SK-N-SH (cell line): Measurements from ENCODE around the gene ZNF391. TPM values are rescaled to one million over a fixed set of nuclear protein-coding genes. Genes with fewer than 3 reads are reported as not detected.

ENCODE experiments used
- CTCF ChIA-PET: fragments of 300-600, 350-600 bp; formaldehyde crosslinking; extraction: SDS; loops from one replicate; lab custom pipeline; 2021; lab: Yijun Ruan, JAX
- POLR2A ChIA-PET: fragments of 350-600 bp; sonication (Branson Sonifier 250); formaldehyde crosslinking; extraction: SDS; loops from one replicate; lab custom pipeline; 2020; ENCODE audit warnings: antibody characterized with exemption, inconsistent platforms; lab: Yijun Ruan, JAX
- DNase-seq: peaks from one replicate; pipeline ENCODE4 v3.0.0; 2012
- H2AFZ ChIP-seq: fragments of 200-600 bp; sonication (generic); 2 replicates; pipeline ENCODE4 v1.8.1; 2016; ENCODE audit warnings: antibody characterized with exemption, mild to moderate bottlenecking, low read depth
- H3F3A ChIP-seq: fragments of 200-600 bp; sonication (generic); replicated peaks from 2 replicates; pipeline ENCODE3; 2016; ENCODE audit warnings: antibody characterized with exemption, mild to moderate bottlenecking; ENCODE audit not compliant: insufficient read depth
- H3K27ac ChIP-seq, 2 experiments: fragments of 200-500 bp in 1 of 2; fragments of 200-600 bp in 1 of 2; sonication (Bioruptor generic) in 1 of 2; sonication (generic), shearing (Covaris generic) in 1 of 2; 2 replicates each; pipeline versions ENCODE4 v1.5.1 to v1.6.1; 2014 to 2016; ENCODE audit warnings: low read depth in 2 of 2, inconsistent platforms in 1 of 2, low read length in 1 of 2, mild to moderate bottlenecking in 1 of 2, mixed read lengths in 1 of 2
- H3K27me3 ChIP-seq: fragments of 200-600 bp; sonication (generic), shearing (Covaris generic); 2 replicates; pipeline ENCODE4 v1.6.1; 2016; ENCODE audit warnings: mixed run types; ENCODE audit not compliant: insufficient read depth
- H3K36me3 ChIP-seq, 2 experiments: fragments of 200-500 bp in 1 of 2; fragments of 200-600 bp in 1 of 2; sonication (Bioruptor generic) in 1 of 2; sonication (generic) in 1 of 2; replicated peaks in 1 of 2; 2 replicates each; pipeline versions ENCODE3 to v1.5.1; 2014 to 2016; ENCODE audit warnings: low read length in 1 of 2, mild to moderate bottlenecking in 1 of 2; ENCODE audit not compliant: insufficient read depth in 2 of 2, control insufficient read depth in 1 of 2
- H3K4me1 ChIP-seq, 2 experiments: fragments of 200-500 bp in 1 of 2; fragments of 200-600 bp in 1 of 2; sonication (Bioruptor generic) in 1 of 2; sonication (generic), shearing (Covaris generic) in 1 of 2; 2 replicates each; pipeline versions ENCODE4 v1.5.1 to v1.6.1; 2014 to 2016; ENCODE audit warnings: low read depth in 1 of 2, low read length in 1 of 2, mixed run types in 1 of 2; ENCODE audit not compliant: insufficient read depth in 2 of 2, control insufficient read depth in 1 of 2
- H3K4me2 ChIP-seq: fragments of 200-600 bp; sonication (generic), shearing (Covaris generic); 2 replicates; pipeline ENCODE4 v1.6.1; 2017; ENCODE audit warnings: mixed run types
- H3K4me3 ChIP-seq, 2 experiments: fragments of 200-500 bp in 1 of 2; fragments of 200-600 bp in 1 of 2; sonication (Bioruptor generic) in 1 of 2; sonication (generic), shearing (Covaris generic) in 1 of 2; 2 replicates each; pipeline versions ENCODE4 v1.5.1 to v1.8.1; 2014 to 2016; ENCODE audit warnings: low read depth in 2 of 2, inconsistent platforms in 1 of 2, low read length in 1 of 2, mild to moderate bottlenecking in 1 of 2, mixed read lengths in 1 of 2, moderate library complexity in 1 of 2
- H3K79me2 ChIP-seq: fragments of 200-600 bp; sonication (generic); 2 replicates; pipeline ENCODE4 v1.8.1; 2017; ENCODE audit warnings: mild to moderate bottlenecking; ENCODE audit not compliant: insufficient read depth
- H3K9ac ChIP-seq: fragments of 200-600 bp; sonication (generic); 2 replicates; pipeline ENCODE4 v1.6.1; 2017; ENCODE audit warnings: mixed run types
- H3K9me2 ChIP-seq: fragments of 200-600 bp; sonication (generic); 2 replicates; pipeline ENCODE4 v1.6.1; 2017; ENCODE audit warnings: mixed run types
- H3K9me3 ChIP-seq: fragments of 200-600 bp; sonication (generic); 2 replicates; pipeline ENCODE4 v1.6.1; 2017; ENCODE audit warnings: mixed run types, mild to moderate bottlenecking, moderate library complexity
- H4K20me1 ChIP-seq: fragments of 200-600 bp; sonication (generic); 2 replicates; pipeline ENCODE4 v1.6.1; 2017; ENCODE audit warnings: mild to moderate bottlenecking, mixed run types; ENCODE audit not compliant: insufficient read depth
- CHD2 ChIP-seq: fragments of 150-350 bp; IDR thresholded peaks from 2 replicates; pipeline ENCODE4 v1.6.1; 2018; ENCODE audit warnings: low read length; ENCODE audit not compliant: partially characterized antibody
- ELF1 ChIP-seq: IDR thresholded peaks from 2 replicates; pipeline ENCODE4 v1.4.0; 2012
- FOXJ3 ChIP-seq: sonication (generic); formaldehyde crosslinking; IDR thresholded peaks from 2 replicates; pipeline ENCODE4 v1.5.1; 2020; ENCODE audit warnings: mild to moderate bottlenecking, missing genetic modification reagents
- FOXM1 ChIP-seq: IDR thresholded peaks from 2 replicates; pipeline ENCODE4 v1.4.0; 2012; ENCODE audit warnings: low read depth, mild to moderate bottlenecking
- GABPA ChIP-seq: IDR thresholded peaks from 2 replicates; pipeline ENCODE4 v1.4.0; 2012; ENCODE audit warnings: low read depth, mild to moderate bottlenecking
- GATA2 ChIP-seq: sonication (generic); formaldehyde crosslinking; IDR thresholded peaks from 2 replicates; pipeline ENCODE4 v1.5.0; 2020; ENCODE audit warnings: mild to moderate bottlenecking, missing genetic modification reagents
- MXI1 ChIP-seq: IDR thresholded peaks from 2 replicates; pipeline ENCODE4 v1.6.1; 2012; ENCODE audit warnings: mild to moderate bottlenecking, low read depth, low read length, improper control_type of control experiment
- POLR2AphosphoS5 ChIP-seq: IDR thresholded peaks from 2 replicates; pipeline ENCODE4 v1.6.1; 2012; ENCODE audit warnings: low read depth, low read length
- RAD21 ChIP-seq: IDR thresholded peaks from 2 replicates; pipeline ENCODE4 v1.6.1; 2012; ENCODE audit warnings: mild to moderate bottlenecking, low read length
- RCOR1 ChIP-seq: fragments of 150-350 bp; IDR thresholded peaks from 2 replicates; pipeline ENCODE4 v1.6.1; 2017; ENCODE audit warnings: antibody characterized with exemption, low read length
- RXRA ChIP-seq: IDR thresholded peaks from 2 replicates; pipeline ENCODE4 v1.4.0; 2012; ENCODE audit warnings: low read depth, mild to moderate bottlenecking, borderline replicate concordance
- SMC3 ChIP-seq: IDR thresholded peaks from 2 replicates; pipeline ENCODE4 v1.6.1; 2012; ENCODE audit warnings: low read depth, low read length, improper control_type of control experiment
- TAF1 ChIP-seq: IDR thresholded peaks from 2 replicates; pipeline ENCODE4 v1.6.1; 2012; ENCODE audit warnings: low read depth, mild to moderate bottlenecking, low read length, moderate library complexity, borderline replicate concordance
- YY1 ChIP-seq: IDR thresholded peaks from 2 replicates; pipeline ENCODE4 v1.4.0; 2012; ENCODE audit warnings: low read depth, mild to moderate bottlenecking
- WGBS: methylation state at CpG from one replicate; pipeline ENCODE4 v1.1.6; 2017; ENCODE audit warnings: low lambda C conversion rate; 5-methylcytosine and 5-hydroxymethylcytosine counted together
- polyA plus RNA-seq, 3 experiments: library from polyadenylated mRNA; depleted of rRNA; stranded (reverse); fragments of >200 nt; gene quantifications; 2 replicates each; pipeline ENCODE4 v1.2.3, GENCODE V29; 2012
- TF ChIP-seq, protein P1 (sequence below): IDR thresholded peaks from 2 replicates; pipeline ENCODE4 v1.4.0; 2012; ENCODE audit warnings: low read depth, borderline replicate concordance
- TF ChIP-seq, protein P2 (sequence below): IDR thresholded peaks from 2 replicates; pipeline ENCODE4; 2012

ZNF391 gene
- polyA plus RNA-seq, 1 of the 3 experiments (the other 2 are of a cell fraction), result 0.77 TPM

DNA sequence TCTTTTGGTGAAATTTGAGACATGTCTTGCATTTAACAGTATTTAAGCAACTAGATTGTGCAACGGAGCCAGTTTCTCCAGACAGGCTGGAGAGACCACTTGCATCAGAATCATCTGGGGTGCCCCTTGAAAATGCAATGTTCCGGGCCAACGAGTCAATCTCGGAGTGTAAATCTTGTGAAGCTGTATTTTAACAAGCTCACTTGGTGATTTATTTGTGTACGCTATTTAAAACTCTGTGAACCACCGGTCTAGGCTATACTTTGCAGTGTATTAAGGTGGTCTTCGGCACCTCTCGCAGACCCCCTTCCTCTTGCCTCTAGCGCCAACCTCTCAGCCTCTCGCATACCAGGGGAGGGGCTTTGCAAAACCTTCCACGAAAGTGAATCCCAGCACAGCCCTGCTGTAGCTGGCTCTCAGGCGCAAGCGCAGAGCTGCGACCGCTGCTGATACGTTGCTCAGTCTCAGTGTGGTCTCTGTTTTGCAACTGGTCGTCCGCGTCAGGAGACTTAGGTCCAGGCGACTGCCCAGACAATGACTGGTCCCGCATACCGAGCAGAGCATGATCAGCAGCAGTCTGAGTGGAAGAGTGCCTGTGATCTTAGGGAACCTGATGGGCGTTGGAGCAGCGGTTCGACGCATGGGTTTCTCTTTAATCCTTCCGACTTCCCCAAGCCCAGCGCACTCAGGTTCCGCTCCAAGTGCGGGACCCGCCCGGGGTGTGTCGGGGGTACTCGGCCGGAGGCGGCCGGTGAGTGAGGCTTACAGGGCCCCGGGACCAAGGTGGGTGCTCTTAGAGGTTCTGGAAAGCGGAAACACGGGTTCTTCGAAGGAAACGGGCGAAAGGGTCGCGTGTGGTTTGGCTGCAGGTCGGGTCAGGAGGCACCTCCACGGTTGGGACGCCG, at the start of gene ZNF391 (continued):
- TF ChIP-seq, protein P1, sequence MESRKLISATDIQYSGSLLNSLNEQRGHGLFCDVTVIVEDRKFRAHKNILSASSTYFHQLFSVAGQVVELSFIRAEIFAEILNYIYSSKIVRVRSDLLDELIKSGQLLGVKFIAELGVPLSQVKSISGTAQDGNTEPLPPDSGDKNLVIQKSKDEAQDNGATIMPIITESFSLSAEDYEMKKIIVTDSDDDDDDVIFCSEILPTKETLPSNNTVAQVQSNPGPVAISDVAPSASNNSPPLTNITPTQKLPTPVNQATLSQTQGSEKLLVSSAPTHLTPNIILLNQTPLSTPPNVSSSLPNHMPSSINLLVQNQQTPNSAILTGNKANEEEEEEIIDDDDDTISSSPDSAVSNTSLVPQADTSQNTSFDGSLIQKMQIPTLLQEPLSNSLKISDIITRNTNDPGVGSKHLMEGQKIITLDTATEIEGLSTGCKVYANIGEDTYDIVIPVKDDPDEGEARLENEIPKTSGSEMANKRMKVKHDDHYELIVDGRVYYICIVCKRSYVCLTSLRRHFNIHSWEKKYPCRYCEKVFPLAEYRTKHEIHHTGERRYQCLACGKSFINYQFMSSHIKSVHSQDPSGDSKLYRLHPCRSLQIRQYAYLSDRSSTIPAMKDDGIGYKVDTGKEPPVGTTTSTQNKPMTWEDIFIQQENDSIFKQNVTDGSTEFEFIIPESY, result no peak
- TF ChIP-seq GATA2 (no peak), FOXM1 (0 out of 2 replicates have a peak, but pooled peaks have one; percentile 17), RXRA (no peak), SMC3 (no peak), FOXJ3 (CRISPR knock-in tag) (no peak), TAF1 (peak; percentile 94), CHD2 (peak; percentile 19), GABPA (peak; percentile 59)
- TF ChIP-seq, protein P2, sequence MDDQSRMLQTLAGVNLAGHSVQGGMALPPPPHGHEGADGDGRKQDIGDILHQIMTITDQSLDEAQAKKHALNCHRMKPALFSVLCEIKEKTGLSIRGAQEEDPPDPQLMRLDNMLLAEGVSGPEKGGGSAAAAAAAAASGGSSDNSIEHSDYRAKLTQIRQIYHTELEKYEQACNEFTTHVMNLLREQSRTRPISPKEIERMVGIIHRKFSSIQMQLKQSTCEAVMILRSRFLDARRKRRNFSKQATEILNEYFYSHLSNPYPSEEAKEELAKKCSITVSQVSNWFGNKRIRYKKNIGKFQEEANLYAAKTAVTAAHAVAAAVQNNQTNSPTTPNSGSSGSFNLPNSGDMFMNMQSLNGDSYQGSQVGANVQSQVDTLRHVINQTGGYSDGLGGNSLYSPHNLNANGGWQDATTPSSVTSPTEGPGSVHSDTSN, result no peak

DNA sequence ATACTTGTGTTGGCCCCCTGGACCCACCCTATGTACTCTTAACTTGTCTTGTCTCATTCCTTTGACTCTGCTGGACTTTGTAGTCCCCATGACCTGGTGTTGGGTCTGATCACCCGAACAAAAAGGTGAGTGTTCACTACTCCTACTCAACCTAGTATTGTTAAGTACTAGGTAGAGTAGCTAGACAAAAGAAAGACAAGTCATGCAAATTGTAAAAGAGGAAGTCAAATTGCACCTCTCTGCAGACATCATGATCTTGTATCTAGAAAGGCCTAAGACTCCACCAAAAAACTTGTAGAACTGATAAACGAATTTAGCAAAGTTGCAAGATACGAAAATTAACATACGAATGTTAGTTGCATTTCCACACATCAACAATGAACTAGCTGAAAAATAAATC, 35.7 kb upstream of the ZNF391 start:
- ChIA-PET CTCF (no interaction called here), POLR2A (no interaction called here)
- Histone ChIP-seq H3K9me2 (no peaks in the 10 kb centered on the region), H3K36me3 (no peaks in the 10 kb centered on the region), H3K27ac (no peak overlapping the region), H4K20me1 (no peaks in the 10 kb centered on the region), H2AFZ (no peak overlapping the region), H3K4me2 (no peak overlapping the region), H3K27me3 (no peaks in the 10 kb centered on the region), H3K9me3 (no peaks in the 10 kb centered on the region), H3K9ac (no peak overlapping the region), H3F3A (no peaks in the 10 kb centered on the region), H3K4me1 (no peaks in the 10 kb centered on the region), H3K4me3 (no peak overlapping the region), H3K79me2 (no peaks in the 10 kb centered on the region)
- DNase-seq, result no peak
- TF ChIP-seq YY1 (no peak), RAD21 (no peak), MXI1 (no peak), RCOR1 (no peak), GATA2 (no peak), POLR2AphosphoS5 (no peak), ELF1 (no peak)
- WGBS, result 4% methylated on average over 4 of the region's 4 CpGs
